GM12872 (cell line): ENCODE data around the gene GLI3.

Source experiments
- CTCF ChIP-seq: IDR thresholded peaks from 3 replicates; pipeline ENCODE4 v1.5.1; 2011; ENCODE audit warnings: low read depth, mild to moderate bottlenecking, low read length, moderate library complexity; ENCODE audit not compliant: insufficient read depth

Gene GLI3

GRCh38 chr7:42227541-42227935 is 9.5 kb downstream of the GLI3 start:
- no peak for TF ChIP-seq CTCF

GRCh38 chr7:42227021-42227420 is 10.0 kb downstream of the GLI3 start:
- TF ChIP-seq CTCF, result no peak

GRCh38 chr7:42226354-42226941 is 10.6 kb downstream of the GLI3 start:
- no peak for TF ChIP-seq CTCF

GRCh38 chr7:42224391-42225003 is 12.5 kb downstream of the GLI3 start:
- TF ChIP-seq CTCF, result no peak

- TF ChIP-seq CTCF, result no peak
Observed at GRCh38 chr7:42222891-42223290, 14.1 kb downstream of the GLI3 start.

GRCh38 chr7:42222125-42222524 is 14.9 kb downstream of the GLI3 start:
- TF ChIP-seq CTCF, result no peak

- TF ChIP-seq CTCF, result no peak
Observed at GRCh38 chr7:42221304-42221703, 15.7 kb downstream of the GLI3 start.

GRCh38 chr7:42219447-42219846 is 17.6 kb downstream of the GLI3 start:
- no peak for TF ChIP-seq CTCF
